COLO668 (cell line): Measurements from ENCODE around the gene ZNF816.
"Not testable (repeated sequence)": the region's sequence is repeated elsewhere in the genome, so short reads cannot be mapped to it uniquely, and the experiment has no call there.

Source experiments
- DNase-seq: peaks from one replicate; lab custom pipeline; 2025; ENCODE audit not compliant: unreplicated experiment; lab: John Stamatoyannopoulos, UW

The ZNF816 gene

GRCh38 chr19:52936151-52936953, 26.3 kb downstream of the ZNF816 start:
- peak; percentile 15 for DNase-seq

GRCh38 chr19:52935434-52935833, 27.2 kb downstream of the ZNF816 start:
- DNase-seq: no peak

DNA sequence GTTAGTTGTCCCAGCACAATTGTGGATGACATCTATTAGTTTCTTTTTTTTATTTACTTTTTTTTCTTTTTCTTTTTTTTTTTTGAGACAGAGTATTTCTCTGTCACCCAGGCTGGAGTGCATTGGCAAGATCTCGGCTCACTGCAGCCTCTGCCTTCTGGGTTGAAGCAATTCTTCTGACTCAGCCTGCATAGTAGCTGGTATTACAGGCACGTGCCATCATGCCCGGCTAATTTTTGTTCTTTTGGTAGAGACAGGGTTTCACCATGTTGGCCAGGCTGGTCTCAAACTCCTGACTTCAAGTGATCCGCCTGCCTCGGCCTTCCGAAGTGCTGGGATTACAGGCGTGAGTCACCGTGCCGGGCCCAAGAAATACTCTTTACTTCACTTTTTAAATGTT, 38.0 kb downstream of the ZNF816 start:
- not testable (repeated sequence) for DNase-seq

DNA sequence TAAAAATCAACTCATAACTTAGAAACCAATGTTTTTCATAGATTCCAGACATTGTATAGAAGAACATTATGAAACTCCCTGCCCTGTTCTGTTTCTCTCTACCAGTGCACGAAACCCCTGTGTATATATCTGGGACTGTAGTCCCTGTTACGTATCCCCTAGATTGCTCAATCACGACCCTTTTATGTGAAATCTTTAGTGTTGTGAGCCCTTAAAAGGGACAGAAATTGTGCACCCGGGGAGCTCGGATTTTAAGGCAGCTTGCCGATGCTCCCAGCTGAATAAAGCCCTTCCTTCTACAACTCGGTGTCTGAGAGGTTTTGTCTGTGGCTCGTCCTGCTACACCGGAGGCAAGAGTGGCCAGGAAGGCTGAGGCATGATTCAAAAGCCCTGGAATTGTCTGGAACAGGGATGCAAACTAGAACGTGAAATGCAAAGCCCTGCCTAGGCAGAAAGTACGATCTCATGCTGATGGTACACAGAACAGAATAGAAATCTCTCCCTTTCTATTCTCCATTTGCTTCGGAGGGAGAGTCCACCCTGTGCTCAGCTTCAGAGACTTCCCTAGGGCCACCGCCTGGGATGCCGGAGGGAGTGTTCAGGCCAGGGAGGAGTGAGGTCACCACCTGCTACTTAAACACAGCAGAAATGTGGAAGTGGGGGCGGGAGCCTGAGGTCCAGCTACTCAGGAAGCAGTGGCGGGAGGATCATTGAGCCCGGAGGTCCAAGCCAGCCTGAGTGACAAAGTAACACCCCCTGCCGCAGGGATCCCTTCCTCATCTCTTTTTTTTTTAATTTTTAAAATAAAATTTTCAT, 38.7 kb downstream of the ZNF816 start:
- DNase-seq: peak; percentile 65

DNA sequence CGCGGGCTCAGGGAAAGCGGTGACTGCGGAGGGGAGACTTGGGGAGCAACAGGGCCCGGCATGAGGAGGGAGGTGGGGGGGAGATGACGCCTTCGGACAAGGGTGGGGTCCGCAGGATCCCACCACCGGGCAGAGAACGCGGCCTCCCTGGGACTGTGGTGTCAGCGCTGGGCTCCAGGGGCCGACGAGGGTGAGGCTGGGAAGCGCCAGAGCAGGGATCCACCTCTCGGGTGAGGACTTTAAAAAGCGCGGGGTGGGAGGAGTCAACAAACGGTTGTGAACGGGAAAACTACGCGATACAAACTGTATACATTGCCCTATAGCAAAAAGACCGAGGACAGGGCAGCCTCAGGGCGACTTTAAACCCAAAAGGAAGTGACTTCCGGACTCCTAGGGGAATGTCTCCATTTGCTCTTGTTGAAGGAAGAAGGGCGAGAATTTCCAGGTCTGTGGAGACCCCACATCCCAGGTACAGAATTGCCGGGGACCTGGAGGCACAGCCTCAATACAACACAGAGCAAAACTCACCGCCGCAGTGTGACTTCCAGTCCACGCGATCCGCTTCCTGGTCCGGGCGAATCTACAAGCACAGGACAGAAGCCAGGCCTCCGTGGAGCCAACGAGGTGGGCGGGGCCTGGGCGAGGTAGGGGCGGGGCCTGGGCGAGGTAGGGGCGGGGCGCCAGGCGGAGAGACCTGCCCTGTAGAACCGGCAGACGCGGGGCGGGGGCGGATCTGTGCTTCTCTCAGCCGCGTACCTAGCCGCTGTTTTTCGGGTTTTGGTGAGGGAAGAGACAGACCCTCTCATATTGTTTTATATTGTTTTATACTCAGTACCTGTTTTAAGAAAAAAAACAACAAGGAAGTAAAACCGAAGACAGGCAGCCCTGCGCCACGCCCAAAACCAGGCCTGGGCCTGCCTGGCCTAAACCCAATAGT, 39.6 kb downstream of the ZNF816 start, which contains the start of gene ZNF888:
ZNF888 (minus strand) TSS at position 588 of the 937 bp plus-strand sequence. CDS start 5,555 bp downstream, outside the sequence.
- DNase-seq: peak; percentile 86

GRCh38 chr19:52917531-52917930, 45.1 kb downstream of the ZNF816 start:
- no peak for DNase-seq

DNA sequence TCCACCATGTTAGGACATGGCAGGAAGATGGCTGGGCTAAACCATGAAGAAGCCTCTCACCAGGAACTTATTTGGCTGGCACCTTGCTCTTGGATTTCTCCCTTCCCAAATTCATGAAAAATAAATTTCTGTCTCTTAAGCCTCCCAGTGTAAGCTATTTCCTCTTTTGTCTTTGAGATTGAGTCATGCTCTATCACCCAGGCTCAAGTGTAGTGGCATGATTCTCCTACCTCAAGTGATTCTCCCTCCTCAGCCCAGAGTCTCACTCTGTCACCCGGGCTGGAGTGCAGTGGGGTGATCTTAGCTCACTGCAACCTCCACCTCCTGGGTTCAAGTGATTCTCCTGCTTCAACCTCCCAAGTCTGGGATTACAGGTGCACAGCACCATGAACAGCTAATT, 52.0 kb downstream of the ZNF816 start:
- no peak for DNase-seq

DNA sequence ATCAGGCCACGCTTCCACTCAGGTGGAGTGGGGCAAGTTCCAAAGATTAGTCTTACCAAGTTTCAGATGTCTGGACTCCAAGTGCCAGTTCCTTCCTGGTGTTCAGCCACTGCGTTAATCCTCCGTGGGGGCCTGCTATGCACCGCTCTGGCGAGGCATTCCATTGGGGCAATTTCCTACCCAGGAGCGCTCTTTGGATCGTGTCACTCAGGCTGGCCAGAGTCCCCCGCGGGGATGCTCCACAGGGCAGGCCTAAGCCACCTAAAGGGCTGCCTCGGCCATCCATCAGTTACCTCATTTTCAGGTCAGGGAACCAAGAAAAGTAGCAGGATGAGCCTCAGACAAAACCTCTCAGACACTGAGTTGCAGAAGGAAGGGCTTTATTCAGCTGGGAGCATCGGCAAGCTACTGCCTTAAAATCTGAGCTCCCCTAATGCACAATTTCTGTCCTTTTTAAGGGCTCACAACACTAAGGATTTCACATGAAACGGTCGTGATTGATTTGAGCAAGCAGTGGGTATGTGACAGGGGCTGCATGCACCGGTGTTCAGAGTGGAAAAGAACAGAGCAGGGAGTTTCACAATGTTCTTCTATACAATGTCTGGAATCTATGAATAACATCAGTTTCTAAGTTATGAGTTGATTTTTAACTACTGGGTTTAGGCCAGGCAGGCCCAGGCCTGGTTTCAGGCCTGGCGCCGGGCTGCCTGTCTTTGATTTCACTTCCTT, 58.5 kb downstream of the ZNF816 start:
- DNase-seq: not testable (repeated sequence)

GRCh38 chr19:52901842-52902241, 60.8 kb downstream of the ZNF816 start:
- no peak for DNase-seq
